Fibroblast of skin of abdomen (primary cell): ENCODE measurements around the gene RNASEH2A.
"Not testable (repeated sequence)": the region's sequence is repeated elsewhere in the genome, so short reads cannot be mapped to it uniquely, and the experiment has no call there.

Experiments used
- DNase-seq: peaks from one replicate; pipeline ENCODE4 v3.0.0-alpha.2; 2013

RNASEH2A gene

DNA sequence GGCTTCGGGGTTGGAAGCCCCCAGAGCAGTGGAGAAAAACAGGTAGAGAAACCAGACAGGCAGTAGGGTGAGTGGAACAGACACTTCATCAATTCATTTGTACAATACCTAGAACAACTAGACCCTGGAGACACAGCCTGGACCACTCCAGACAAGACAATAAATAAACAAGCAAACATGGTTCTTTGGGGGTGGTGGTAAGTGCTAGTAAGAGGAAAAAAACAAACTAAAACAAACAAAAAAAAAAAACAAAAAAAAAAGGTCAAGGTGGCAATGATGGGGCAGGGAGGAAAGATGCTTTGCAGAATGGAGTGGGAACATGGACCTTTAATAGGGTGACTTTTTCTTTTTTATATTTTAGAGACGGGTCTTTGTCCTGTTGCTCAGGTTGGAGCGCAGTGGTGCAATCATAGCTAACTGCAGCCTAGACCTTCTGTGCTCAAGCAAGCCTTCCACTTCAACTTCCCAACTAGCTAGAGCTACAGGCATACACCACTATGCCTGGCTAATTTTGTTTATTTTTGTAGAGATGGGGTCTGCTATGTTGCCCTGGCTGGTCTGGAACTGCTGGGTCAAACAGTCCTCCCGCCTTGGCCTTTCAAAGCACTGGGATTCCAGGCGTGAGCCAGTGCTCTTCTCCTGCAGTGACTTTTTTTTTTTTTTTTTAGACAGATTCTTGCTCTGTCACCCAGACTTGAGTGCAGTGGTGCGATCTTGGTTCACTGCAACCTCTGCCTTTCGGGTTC lies 12.0 kb upstream of the RNASEH2A start:
- DNase-seq: no peak

GRCh38 chr19:12794971-12795381 lies 11.4 kb upstream of the RNASEH2A start:
- DNase-seq: no peak

DNA sequence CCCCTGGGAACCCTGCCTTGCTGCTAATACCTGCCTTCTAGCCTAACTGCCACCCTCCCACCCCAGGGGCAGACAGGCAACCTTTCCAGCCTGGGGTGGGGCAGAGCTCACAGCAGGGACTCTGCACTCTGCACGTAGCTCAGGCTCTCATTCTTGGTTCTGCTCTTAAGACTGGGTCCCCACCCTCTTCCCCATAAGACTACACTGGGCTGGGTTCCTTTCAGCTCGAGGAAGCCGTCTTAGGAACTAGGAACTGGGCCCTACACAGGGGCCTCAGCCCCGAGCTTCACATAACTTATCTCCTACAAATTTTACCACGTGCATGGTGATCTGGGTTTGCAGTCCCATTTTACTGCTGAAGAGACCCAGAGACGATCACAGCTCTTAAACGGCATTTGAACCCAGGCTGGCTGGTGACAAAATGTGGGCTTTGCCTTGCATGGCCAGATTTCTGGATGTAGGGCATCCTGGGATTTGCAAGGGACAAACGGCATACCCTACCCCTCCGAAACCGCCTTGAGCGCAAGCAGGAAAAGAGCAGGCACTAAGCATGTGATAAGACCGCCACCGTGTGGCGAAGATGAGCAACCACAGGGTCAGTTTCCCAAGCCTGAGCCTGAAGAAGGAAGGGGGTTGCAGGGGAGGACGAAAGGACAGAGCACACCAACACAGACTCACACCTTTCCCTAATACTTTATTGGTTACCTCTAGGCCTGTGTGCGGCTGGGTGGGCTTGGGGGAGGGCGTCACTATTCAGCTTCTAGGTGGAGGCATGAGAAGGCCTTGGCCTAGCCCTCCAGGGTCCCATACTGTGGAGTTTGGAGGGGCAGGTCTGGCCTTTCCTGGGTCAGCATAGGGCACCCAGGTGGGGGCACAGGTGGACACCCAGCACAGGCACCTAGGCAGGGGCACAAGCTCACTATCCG lies 10.0 kb upstream of the RNASEH2A start:
- peak; percentile 78 for DNase-seq

DNA sequence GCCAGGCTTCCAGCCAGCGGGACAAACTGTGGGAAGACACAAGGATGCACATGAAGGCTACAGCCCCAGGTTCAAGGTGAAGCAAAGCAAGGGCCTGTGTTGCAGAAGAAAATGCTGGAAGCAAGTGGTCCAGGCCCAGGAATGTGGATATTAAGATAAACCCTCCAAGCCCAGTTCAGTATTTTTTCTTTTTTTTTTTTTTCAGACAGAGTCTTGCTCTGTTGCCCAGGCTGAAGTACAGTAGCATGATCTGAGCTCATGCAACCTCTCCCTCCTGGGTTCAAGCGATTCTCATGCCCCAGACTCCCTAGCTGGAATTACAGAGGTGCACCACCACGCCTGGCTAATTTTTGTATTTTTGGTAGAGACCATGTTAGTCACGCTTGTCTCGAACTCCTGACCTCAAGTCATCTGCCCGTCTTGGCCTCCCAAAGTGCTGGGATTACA lies 9.2 kb upstream of the RNASEH2A start:
- DNase-seq: no peak

- not testable (repeated sequence) for DNase-seq
These were observed 8.8 kb upstream of the RNASEH2A start for GRCh38 chr19:12797607-12798006.

DNA sequence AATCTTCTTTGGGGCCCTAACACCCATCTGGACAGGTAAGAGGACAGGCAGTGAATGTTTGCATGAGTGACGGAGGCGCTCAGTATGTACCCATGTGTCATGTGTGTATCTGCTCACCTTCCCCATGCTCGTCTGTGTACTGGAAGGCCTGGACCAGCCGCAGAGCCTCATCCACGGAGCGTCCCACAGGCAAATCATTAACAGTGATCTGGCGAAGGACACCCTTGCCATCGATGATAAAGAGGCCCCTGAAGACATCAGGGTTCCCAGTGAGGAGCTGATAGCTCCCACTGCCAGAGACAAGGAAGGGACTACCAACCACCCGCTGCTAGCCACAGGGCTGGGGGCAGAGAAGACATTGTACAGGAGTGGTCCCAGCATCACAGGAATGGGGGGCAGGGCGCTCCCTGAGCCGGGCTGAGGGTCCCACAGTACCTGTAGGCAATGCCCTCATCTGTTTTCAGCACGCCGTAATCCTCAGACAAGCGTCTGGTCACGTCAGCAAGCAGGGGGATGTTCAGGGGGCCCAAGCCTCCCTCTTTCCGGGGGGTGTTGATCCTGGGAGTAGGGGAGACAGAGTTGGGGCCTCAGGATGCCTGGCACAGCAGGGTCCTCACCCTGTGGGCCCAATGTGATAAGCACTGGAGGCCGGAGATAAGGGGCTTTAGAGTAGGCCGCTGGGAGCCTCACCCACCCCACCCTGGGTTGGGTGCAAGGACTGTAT lies 6.5 kb upstream of the RNASEH2A start:
- no peak for DNase-seq

DNA sequence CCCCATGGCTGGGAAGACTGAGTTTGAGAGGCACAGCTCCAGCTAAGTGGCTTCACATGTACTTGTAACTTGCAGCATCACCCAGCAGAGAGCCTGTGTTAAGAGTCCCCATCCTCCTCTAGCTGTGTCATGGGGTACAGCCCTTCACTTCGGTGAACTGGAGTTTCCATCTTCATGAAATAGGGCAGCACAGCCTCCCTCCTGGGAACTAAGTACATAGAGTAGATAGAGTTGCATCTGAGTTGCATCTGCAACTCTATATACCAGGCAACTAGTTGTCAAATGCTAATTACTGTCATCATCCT lies 6.0 kb upstream of the RNASEH2A start:
- no peak for DNase-seq

- no peak for DNase-seq
These were observed 5.4 kb upstream of the RNASEH2A start for GRCh38 chr19:12800923-12801465.

- peak; percentile 71 for DNase-seq
These were observed 4.7 kb upstream of the RNASEH2A start, which contains the start of the genes PRDX2 and THSD8 for GRCh38 chr19:12801466-12802266. PRDX2 (minus strand) TSS chr19:12801800; CDS start chr19:12801261, 539 bp downstream. THSD8 (plus strand) TSS chr19:12802069; CDS start chr19:12802072, 3 bp downstream.

DNA sequence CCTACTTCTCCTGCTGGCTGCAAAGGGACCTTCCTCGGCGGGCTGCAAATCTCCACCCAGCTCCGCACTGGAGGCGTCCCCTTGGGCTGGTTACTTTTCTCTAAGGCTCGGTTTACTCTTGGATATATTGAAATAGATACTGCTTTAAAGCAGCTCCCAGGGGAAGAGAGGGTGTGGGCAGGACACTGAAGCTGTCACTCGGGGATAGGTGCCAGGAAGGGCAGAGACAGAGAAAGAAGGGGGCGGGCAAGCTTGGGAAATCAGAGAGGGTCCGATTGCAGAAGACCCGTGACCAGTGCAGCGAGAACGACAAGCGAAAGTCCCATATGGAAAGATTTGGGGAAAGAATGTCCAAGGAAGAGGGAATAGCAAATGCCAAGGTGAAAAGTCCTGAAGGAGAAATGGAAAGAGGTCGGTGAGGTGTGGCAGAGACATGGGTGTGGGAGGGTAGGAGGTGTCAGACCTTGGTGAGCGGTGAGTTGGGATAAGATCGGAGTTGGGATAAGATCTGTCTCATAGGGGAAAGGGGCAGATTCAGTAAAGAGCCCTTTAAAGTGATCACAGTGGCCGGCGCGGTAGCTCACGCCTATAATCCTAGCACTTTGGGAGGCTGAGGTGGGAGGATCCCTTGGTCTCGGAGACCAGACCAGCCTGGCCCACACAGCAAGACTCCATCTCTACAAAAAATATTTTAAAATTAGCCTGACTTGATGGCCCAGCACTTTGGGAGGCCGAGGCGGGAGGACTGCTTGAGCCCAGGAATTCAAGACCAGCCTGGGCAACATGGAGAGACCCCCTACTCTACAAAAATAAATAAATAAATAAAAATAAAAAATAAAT lies 3.9 kb upstream of the RNASEH2A start:
- no peak for DNase-seq

GRCh38 chr19:12804051-12804450 lies 2.3 kb upstream of the RNASEH2A start:
- no peak for DNase-seq

DNA sequence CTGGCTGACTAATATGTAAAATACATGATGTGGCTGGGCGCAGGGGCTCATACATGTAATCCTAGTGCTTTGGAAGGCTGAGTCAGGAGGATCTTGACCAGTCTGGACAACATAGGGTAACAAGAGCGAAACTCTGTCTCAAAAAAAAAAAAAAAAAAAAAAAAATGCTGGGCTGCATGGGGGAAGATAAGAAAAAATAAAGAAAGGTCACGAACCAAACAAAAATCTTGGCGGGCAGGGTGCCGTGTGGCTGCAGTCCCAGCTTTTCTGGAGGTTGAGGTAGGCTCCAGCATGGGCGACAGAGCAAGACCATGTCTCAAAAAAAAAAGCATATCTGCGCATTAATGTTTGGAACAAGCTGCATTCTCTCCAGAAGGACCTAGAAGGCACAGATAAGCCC lies 8.7 kb downstream of the RNASEH2A start:
- DNase-seq: no peak

DNA sequence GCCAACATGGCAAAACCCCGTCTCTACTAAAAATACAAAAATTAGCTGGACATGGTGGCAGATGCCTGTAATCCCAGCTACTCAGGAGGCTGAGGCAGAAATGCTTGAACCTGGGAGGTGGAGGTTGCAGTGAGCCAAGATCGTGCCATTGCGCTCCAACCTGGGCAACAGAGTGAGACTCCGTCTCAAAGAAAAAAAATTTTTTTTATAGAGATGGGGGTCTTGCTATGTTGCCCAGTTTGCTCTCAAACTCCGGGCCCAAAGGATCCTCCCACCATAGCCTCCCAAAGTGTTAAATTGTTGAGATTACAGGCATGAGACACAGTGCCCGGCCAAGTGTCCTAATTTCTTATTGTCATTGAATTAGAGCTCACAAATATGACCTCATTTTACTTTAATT lies 10.8 kb downstream of the RNASEH2A start:
- not testable (repeated sequence) for DNase-seq

DNA sequence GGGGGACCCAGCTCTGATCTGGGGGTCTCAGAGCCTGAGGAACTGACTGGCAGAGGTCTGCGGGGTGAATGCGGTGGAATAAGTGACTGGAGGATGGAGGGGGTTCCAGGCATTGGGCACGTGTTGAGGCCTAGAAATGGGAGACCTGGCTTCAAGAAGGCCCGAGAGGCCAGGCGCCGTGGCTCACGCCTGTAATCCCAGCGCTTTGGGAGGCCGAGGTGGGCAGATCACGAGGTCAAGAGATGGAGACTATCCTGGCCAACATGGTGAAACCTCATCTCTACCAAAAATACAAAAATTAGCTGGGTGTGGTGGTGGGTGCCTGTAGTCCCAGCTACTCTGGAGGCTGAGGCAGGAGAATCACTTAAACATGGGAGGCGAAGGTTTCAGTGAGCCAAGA lies 11.4 kb downstream of the RNASEH2A start:
- DNase-seq: not testable (repeated sequence)

DNA sequence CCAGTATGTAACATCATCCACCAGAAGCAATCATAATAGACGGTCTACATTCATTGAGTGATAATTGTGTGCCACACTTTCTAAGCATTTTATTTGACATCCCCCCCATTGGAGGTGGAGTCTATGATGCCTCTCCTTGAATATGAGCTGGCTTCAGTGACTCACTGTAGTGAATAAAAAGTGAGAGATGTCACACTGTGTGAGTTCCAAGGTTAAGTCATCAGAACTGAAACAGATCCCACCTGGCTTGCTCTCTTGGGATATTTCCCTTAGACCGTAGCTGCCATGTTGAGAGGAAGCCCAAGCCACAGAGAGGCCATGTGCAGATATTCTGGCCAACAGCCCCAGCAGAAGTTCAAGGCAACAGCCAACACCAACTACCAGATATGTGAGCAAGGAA lies 15.4 kb downstream of the RNASEH2A start:
- no peak for DNase-seq

GRCh38 chr19:12825254-12826131 lies 19.1 kb downstream of the RNASEH2A start:
- DNase-seq: no peak

- DNase-seq: no peak
These were observed 22.1 kb downstream of the RNASEH2A start for GRCh38 chr19:12828494-12828893.

- DNase-seq: no peak
These were observed 27.0 kb downstream of the RNASEH2A start for GRCh38 chr19:12833418-12833737.

DNA sequence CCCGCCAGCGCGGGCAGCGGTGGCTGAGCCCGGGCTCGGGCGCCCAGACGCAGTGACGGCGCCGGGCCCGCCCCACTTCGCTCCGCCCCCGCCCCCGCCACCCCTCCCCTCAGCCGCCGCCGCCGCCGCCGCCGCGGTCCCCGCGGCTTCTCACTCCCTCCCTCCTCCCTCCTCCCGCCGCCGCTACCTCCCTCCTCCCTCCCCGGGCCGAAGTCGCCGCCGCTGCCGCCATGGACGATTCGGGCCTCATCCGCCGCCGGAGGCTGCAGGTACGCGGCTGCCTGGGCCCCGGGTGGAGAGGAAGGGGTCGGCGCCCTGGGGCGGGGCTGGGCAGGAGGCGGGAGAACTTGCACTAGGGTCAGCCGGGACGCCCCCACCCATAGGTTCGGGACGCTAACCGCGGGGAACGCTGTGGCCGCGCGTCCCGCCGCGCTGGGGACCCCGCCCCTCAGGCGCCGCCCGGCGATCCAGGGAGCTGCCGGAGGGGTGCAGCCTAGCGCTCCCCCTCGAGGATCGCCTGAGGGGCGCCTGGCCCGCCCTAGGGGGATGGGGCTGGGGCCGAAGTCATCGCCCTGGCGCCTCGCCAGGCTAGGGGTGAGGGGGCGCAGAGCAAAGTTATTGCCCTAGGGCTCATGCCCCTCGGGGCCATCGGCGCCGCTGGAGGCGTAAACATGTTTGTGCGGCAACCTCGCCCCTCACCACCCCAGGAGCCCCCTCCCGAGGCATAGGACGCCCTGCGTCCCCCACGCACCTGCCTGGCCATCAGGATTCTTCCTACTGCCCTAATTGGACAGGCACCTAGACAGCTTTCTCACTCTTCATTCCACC lies 27.6 kb downstream of the RNASEH2A start:
- DNase-seq: no peak
